Skeletal muscle tissue (tissue), 4 donors: ENCODE data around the gene PTH2R. TPM values are rescaled to one million over a fixed set of nuclear protein-coding genes. Genes with fewer than 3 reads are reported as not detected.
"Not testable (repeated sequence)": the region's sequence is repeated elsewhere in the genome, so short reads cannot be mapped to it uniquely, and the experiment has no call there.

Source experiments
- H3K27ac ChIP-seq: one replicate; pipeline ENCODE4 v1.7.0; 2013; ENCODE audit warnings: mild to moderate bottlenecking, low read depth, low read length, inconsistent platforms
- H3K27me3 ChIP-seq, 3 donors: one replicate each; pipeline ENCODE4 v1.7.0; 2013; ENCODE audit warnings: low read length in 3 of 3; ENCODE audit not compliant: control insufficient read depth in 3 of 3, insufficient read depth in 3 of 3
- H3K36me3 ChIP-seq, 3 donors: one replicate each; pipeline ENCODE4 v1.7.0; 2013; ENCODE audit warnings: low read length in 3 of 3; ENCODE audit not compliant: control insufficient read depth in 3 of 3, insufficient read depth in 3 of 3
- H3K4me1 ChIP-seq, 3 donors: one replicate each; pipeline ENCODE4 v1.7.0; 2013; ENCODE audit warnings: low read length in 3 of 3, mild to moderate bottlenecking in 3 of 3; ENCODE audit not compliant: control insufficient read depth in 3 of 3, insufficient read depth in 3 of 3
- H3K4me3 ChIP-seq, 3 donors: one replicate each; pipeline ENCODE4 v1.7.0; 2013; ENCODE audit warnings: low read length in 3 of 3
- H3K9ac ChIP-seq, 3 donors: one replicate each; pipeline ENCODE4 v1.7.0; 2013; ENCODE audit warnings: low read length in 3 of 3, mild to moderate bottlenecking in 3 of 3, moderate library complexity in 2 of 3, low read depth in 1 of 3
- H3K9me3 ChIP-seq, 3 donors: one replicate each; pipeline ENCODE4 v1.7.0; 2013; ENCODE audit warnings: low read length in 3 of 3; ENCODE audit not compliant: control insufficient read depth in 3 of 3
- total RNA-seq: library from RNA; depleted of rRNA; stranded (reverse); fragments of >200 nt; gene quantifications from one replicate; pipeline ENCODE4 v1.2.3, GENCODE V29; 2014
- donor health status: Osteomylitis.

The PTH2R gene
- total RNA-seq, 1 donor from 2014 or later: 0.52 TPM

DNA sequence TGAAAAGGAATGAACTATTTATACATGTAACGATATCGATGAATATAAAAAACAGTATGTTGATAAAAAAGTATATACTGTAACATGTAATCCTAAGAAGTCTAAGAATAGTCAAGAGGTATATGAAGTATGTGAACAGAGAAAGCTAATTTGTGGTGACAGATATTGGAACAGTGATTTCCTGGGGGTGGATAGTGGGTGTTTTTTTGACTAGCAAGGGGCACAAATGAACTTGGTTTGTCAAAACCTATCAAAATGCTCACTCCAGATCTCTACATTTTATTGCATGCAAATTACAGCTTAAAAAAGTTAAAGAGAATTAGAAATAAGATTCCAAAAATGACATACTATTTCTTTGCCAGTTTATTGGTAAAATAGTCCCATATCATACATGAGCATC, 35.4 kb downstream of the PTH2R start:
- no peaks in the 10 kb centered on the region for H3K9me3 ChIP-seq
- H3K9ac ChIP-seq: no peak overlapping the region
- no peaks in the 10 kb centered on the region for H3K36me3 ChIP-seq
- no peaks in the 10 kb centered on the region for H3K4me1 ChIP-seq
- no peaks in the 10 kb centered on the region for H3K27me3 ChIP-seq
- H3K27ac ChIP-seq: no peak overlapping the region
- H3K4me3 ChIP-seq: no peak overlapping the region

DNA sequence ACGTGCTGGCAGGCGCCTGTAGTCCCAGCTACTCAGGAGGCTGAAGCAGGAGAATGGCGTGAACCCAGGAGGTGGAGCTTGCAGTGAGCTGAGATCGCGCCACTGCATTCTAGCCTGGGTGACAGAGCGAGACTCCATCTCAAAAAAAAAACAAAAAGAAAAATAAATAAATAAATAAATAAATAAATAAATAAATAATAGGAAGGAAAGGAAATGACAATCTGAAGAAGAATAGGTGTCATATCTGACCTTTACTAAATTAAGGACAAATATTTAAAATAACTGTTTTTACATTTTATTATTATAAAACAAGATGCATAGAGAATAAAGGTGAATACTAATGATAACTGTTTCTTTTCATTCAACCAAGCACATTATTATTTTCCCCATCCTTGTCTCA, 40.9 kb downstream of the PTH2R start:
- H3K27me3 ChIP-seq, H3K4me1 ChIP-seq, H3K36me3 ChIP-seq, H3K27ac ChIP-seq, H3K9ac ChIP-seq, H3K9me3 ChIP-seq, H3K4me3 ChIP-seq: not testable (repeated sequence)

DNA sequence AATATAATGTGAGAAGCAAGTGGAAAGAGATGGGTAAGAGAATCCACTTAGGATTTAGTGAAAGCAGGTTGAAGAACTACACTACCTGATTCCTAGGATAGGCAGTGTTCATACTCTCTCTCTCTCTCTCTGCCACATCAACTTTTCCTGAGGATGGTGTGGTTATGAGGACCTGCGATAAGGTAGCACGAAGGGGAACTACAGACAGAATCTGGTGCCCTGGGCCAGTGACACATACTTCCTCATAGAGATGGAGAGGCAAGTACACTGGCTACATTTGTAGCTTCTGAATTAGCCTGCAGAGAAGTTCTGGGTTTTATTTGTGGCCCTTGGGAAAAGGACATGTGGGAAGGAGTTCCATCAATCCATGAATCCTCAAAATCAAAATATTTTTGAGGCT, 44.5 kb downstream of the PTH2R start:
- Histone ChIP-seq H3K9ac (no peak overlapping the region), H3K27me3 (no peaks in the 10 kb centered on the region), H3K27ac (no peak overlapping the region), H3K9me3 (no peaks in the 10 kb centered on the region), H3K4me1 (no peaks in the 10 kb centered on the region), H3K4me3 (no peak overlapping the region), H3K36me3 (no peaks in the 10 kb centered on the region)

DNA sequence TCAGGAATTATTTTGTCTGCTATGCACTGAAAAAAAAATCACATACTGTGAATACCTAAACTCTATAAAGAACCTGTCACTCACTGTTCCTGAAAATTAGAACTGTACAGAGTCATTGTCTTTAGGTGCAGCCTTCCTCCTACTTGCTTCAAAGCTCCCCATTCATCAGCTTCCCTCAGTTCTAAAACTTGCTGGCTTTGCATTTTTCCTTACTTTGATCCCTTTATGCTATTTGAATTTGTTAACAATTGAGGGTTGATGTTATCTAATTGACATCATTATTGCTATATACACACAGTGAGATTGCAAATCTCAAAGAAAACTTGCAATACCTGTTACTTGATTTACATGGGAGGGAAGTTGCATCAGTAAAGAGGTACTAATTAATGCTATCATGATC, 48.3 kb downstream of the PTH2R start:
- Histone ChIP-seq H3K36me3 (no peaks in the 10 kb centered on the region), H3K9me3 (no peaks in the 10 kb centered on the region), H3K27me3 (no peaks in the 10 kb centered on the region), H3K27ac (no peak overlapping the region), H3K4me3 (no peak overlapping the region), H3K9ac (no peak overlapping the region), H3K4me1 (no peaks in the 10 kb centered on the region)

DNA sequence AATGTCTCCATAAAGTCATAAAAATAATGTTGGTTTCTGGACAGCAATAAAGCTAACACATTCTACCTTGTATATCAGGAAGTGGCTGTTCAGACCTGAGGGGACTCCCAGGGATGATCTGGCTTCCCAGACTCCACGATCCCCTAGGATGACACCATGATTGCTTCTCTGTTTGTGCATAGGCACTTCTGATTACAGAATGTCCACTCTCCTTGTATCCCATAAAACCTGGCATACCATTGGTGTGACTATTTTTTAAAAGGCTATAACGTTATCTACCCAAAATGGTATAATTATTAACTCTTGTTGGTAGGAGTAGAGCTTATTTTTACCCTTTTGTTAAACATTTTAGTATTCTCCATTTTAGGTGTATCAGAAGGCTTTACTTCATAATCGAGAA, 57.1 kb downstream of the PTH2R start:
- no peaks in the 10 kb centered on the region for H3K9me3 ChIP-seq
- H3K27me3 ChIP-seq: no peaks in the 10 kb centered on the region
- no peaks in the 10 kb centered on the region for H3K36me3 ChIP-seq
- H3K4me3 ChIP-seq: no peak overlapping the region
- no peaks in the 10 kb centered on the region for H3K4me1 ChIP-seq
- H3K9ac ChIP-seq: no peak overlapping the region
- H3K27ac ChIP-seq: no peak overlapping the region

DNA sequence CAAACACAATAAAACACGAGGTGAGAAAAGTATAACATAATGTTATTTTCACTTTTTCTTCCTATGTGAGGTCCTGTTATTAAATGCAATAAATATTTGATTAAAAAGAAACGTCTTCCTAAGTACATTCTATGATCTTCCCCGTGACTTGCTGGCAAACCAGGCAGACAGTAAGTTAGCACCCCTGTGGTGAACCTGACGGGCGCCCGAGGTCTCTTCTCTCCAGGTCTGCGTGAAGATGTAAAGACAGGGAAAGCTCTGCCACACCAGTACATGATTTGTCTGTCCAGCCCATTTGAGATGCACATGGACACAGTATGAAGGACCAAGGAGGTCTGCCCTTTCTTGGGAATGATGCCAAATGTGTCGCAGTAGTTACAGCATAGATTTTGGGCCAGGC, 57.6 kb downstream of the PTH2R start:
- H3K27ac ChIP-seq: no peak overlapping the region
- H3K9ac ChIP-seq: no peak overlapping the region
- no peaks in the 10 kb centered on the region for H3K4me1 ChIP-seq
- H3K9me3 ChIP-seq: no peaks in the 10 kb centered on the region
- H3K36me3 ChIP-seq: no peaks in the 10 kb centered on the region
- no peak overlapping the region for H3K4me3 ChIP-seq
- H3K27me3 ChIP-seq: no peaks in the 10 kb centered on the region

DNA sequence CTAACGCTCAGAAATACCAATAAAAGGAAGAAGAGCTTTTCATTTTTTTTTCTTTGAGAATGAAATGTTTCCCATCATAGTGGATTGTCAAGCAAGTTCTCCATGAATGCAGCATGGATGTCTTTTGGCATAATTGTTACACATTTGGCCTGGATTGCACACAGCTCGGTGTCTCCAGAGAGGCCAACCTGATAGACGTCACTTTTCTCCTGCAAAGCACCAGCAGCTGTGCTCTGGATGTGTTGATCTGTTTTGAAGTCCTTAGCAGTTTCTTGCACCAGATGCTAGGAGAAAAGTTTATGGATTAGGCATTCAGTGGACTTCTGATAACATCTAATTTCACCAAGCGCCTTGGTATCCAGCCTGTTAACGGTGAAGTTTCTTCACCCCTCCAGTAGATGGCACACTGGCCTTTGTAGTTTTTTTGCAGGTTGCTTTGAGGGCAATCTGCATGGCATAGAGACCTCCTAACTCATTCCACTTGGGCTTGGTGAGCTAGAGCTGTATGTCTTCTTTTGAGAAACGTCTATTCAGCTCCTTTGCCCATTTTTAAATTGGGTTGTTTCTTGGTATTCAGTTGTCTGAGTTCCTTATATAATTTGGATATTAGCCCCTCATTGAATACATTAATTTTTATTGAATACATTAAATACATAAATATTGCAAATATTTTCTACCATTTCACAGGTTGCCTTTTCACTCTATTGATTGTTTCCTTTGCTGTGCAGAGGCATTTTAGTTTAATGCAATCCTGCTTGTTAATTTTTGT, 59.7 kb downstream of the PTH2R start:
- Histone ChIP-seq H3K27ac (no peak overlapping the region), H3K9ac (no peak overlapping the region), H3K9me3 (no peaks in the 10 kb centered on the region), H3K4me3 (no peak overlapping the region), H3K4me1 (no peaks in the 10 kb centered on the region), H3K27me3 (no peaks in the 10 kb centered on the region), H3K36me3 (no peaks in the 10 kb centered on the region)

DNA sequence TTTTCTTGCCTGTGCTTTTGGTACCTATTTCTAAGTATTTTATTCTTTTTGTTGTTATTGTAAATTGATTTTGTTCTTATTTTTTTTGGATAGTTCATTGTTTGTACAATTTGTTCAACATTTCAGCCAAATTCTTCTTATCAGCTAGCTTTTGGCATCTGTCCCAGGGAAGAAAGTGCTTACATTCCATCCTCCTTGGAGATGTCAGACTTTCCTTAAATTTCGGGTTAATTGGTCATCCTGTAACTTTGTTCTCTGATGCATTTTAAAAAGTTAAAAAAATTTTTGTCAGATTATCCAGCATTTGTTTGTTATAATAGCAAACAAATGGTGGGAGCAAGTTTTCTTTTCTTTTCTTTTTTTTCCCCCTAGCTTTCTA, 60.3 kb downstream of the PTH2R start:
- Histone ChIP-seq H3K27ac (no peak overlapping the region), H3K4me3 (no peak overlapping the region), H3K9me3 (no peaks in the 10 kb centered on the region), H3K36me3 (no peaks in the 10 kb centered on the region), H3K27me3 (no peaks in the 10 kb centered on the region), H3K4me1 (no peaks in the 10 kb centered on the region), H3K9ac (no peak overlapping the region)

DNA sequence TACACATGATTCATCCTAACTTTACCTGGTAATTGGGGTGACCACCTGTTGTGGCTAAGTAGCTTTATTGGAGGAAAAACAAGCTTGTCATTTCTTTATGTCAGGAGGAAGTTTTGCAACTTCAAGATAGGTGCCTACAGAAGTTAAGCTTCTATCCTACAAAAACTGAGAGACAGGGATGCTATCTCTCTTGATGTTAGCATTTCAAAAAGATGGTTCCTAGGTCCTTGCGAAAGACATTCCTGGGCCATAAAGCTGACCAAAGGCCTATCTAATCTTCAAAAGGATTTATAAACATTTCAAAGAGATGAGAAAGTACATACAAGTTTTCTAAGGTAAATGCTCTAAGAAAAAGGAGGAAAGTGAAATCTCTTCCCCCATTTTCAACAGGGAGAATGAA, 61.0 kb downstream of the PTH2R start:
- no peak overlapping the region for H3K9ac ChIP-seq
- no peaks in the 10 kb centered on the region for H3K36me3 ChIP-seq
- no peaks in the 10 kb centered on the region for H3K27me3 ChIP-seq
- no peaks in the 10 kb centered on the region for H3K9me3 ChIP-seq
- H3K4me1 ChIP-seq: no peaks in the 10 kb centered on the region
- H3K27ac ChIP-seq: no peak overlapping the region
- H3K4me3 ChIP-seq: no peak overlapping the region

DNA sequence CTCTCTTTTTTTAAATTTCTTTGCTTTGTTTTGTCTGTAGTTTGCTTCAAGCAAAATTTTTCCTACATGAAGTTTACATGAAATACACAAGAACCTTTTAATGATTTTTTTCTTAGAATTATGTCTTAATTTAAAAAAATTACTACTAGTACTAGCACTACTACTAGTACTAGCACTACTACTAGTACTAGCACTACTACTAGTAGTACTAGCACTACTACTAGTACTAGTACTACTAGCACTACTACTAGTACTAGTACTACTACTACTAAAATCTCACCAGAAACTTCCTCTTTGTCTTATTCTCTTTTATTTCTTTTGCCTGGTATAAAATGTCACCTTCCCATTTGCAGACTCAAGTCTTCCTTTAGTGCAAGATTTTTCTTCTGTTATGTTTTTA, 71.1 kb downstream of the PTH2R start:
- no peak overlapping the region for H3K9ac ChIP-seq
- no peak overlapping the region for H3K27ac ChIP-seq
- no peaks in the 10 kb centered on the region for H3K9me3 ChIP-seq
- no peaks in the 10 kb centered on the region for H3K36me3 ChIP-seq
- no peaks in the 10 kb centered on the region for H3K27me3 ChIP-seq
- no peaks in the 10 kb centered on the region for H3K4me1 ChIP-seq
- no peak overlapping the region for H3K4me3 ChIP-seq
